NCI-H526 treated with DMSO at 0.1 percent for 48 hours (cell line): ENCODE data around the gene ACHE.
A peak's percentile ranks its signal among the peaks of the same experiment; 100 is the strongest.

ENCODE experiments used
- DNase-seq: peaks from one replicate; lab custom pipeline; 2025; lab: John Stamatoyannopoulos, UW

Gene ACHE

GRCh38 chr7:100884736-100885439 is 10.8 kb downstream of the ACHE start:
- DNase-seq, result no peak

- DNase-seq, result no peak
Observed at GRCh38 chr7:100882785-100883526, 12.7 kb downstream of the ACHE start.

- DNase-seq, result no peak
Observed at GRCh38 chr7:100882201-100882600, 13.5 kb downstream of the ACHE start.

GRCh38 chr7:100881136-100881535 is 14.6 kb downstream of the ACHE start:
- DNase-seq, result no peak

GRCh38 chr7:100880645-100881044 is 15.0 kb downstream of the ACHE start:
- no peak for DNase-seq

GRCh38 chr7:100879685-100880261 is 15.9 kb downstream of the ACHE start:
- DNase-seq, result no peak

GRCh38 chr7:100878685-100879084 is 17.0 kb downstream of the ACHE start:
- no peak for DNase-seq

GRCh38 chr7:100878013-100878412 is 17.7 kb downstream of the ACHE start:
- DNase-seq, result no peak

- no peak for DNase-seq
Observed at GRCh38 chr7:100875356-100875751, 20.3 kb downstream of the ACHE start.

GRCh38 chr7:100874577-100875355 is 20.9 kb downstream of the ACHE start, which contains the start of gene SRRT:
Gene SRRT (plus strand): TSS chr7:100875103. CDS start chr7:100875591, 488 bp downstream.
- DNase-seq, result peak; percentile 96

GRCh38 chr7:100874300-100874576 is 21.4 kb downstream of the ACHE start:
- no peak for DNase-seq

GRCh38 chr7:100873599-100874299 is 21.9 kb downstream of the ACHE start:
- no peak for DNase-seq

- DNase-seq, result no peak
Observed at GRCh38 chr7:100867776-100868485, 27.8 kb downstream of the ACHE start.

- no peak for DNase-seq
Observed at GRCh38 chr7:100867040-100867775, 28.5 kb downstream of the ACHE start, which contains the start of gene TRIP6. Gene TRIP6 (plus strand): TSS chr7:100867387. CDS start chr7:100867498, 111 bp downstream.

GRCh38 chr7:100866729-100867039 is 29.0 kb downstream of the ACHE start:
- DNase-seq, result no peak

- DNase-seq, result no peak
Observed at GRCh38 chr7:100865938-100866728, 29.6 kb downstream of the ACHE start.

GRCh38 chr7:100865372-100865911 is 30.2 kb downstream of the ACHE start:
- no peak for DNase-seq

GRCh38 chr7:100864263-100864845 is 31.3 kb downstream of the ACHE start:
- DNase-seq, result no peak

GRCh38 chr7:100863406-100863950 is 32.2 kb downstream of the ACHE start:
- DNase-seq, result no peak
